Hematopoietic multipotent progenitor cell treated with erythropoietin and hydrocortisone succinate and interleukin-3 and kit ligand, for 6 days (in vitro differentiated cells): ENCODE results near the gene ZNF609.

Experiments used
- DNase-seq: peaks from one replicate; pipeline ENCODE4 v3.0.0-alpha.2; 2015

ZNF609 gene

GRCh38 chr15:64460206-64460723, at the start of gene ZNF609:
Gene ZNF609 (plus strand): TSS chr15:64460578. CDS start chr15:64499420, 38,842 bp downstream.
- peak; percentile 92 for DNase-seq

GRCh38 chr15:64412216-64412615, 48.2 kb upstream of the ZNF609 start:
- no peak for DNase-seq

- no peak for DNase-seq
These were observed 37.7 kb upstream of the ZNF609 start for GRCh38 chr15:64422697-64423096.

DNA sequence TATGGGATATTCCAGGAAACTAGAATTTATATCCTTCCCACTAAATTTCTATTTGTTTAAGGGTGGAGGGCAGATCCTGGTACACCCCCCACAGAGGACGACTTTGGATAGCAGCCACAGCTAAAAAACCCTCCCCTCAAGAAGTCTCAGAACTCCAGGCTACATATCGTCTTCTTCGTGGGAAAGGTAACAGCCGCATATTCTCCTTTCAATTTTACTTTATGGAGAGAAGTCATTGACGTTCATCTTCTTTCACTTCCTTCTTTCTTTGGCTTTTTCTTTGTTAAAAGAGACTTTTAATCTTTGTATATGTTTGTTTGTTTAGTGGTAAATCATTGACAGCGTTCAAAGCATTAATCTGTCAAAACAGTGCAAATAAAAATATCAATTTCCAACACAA, 36.4 kb upstream of the ZNF609 start:
- DNase-seq: no peak

- DNase-seq: no peak
These were observed 35.2 kb upstream of the ZNF609 start for GRCh38 chr15:64425221-64425620.

DNA sequence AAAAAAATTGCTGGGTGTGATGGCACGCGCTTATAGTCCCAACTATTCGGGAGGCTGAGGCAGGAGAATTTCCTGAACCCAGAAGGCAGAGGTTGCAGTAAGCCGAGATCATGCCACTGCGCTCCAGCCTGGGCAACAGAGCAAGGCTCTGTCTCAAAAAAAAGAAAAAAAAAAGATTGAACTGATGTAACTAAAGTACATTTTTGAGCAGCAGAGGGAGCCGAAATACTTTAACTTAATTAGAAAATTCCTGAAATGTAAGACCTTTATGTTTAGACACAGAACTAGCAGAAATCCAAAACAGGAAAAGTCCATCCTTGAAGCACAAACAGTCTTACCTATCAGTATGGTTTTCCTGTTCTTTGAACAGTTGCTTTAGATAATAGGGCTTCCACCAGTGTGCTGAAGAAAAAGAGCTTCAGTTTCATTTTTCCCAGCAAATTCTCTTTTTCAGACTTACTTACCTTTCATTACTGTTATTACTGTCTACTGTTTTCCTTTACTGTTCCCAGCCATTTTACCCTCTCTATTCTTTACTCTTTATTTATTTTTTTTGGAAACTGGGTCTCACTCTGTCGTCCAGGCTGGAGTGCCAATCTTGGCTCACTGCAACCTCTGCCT, 33.4 kb upstream of the ZNF609 start:
- DNase-seq: peak; percentile 53

GRCh38 chr15:64429448-64429847, 30.9 kb upstream of the ZNF609 start:
- peak; percentile 17 for DNase-seq

DNA sequence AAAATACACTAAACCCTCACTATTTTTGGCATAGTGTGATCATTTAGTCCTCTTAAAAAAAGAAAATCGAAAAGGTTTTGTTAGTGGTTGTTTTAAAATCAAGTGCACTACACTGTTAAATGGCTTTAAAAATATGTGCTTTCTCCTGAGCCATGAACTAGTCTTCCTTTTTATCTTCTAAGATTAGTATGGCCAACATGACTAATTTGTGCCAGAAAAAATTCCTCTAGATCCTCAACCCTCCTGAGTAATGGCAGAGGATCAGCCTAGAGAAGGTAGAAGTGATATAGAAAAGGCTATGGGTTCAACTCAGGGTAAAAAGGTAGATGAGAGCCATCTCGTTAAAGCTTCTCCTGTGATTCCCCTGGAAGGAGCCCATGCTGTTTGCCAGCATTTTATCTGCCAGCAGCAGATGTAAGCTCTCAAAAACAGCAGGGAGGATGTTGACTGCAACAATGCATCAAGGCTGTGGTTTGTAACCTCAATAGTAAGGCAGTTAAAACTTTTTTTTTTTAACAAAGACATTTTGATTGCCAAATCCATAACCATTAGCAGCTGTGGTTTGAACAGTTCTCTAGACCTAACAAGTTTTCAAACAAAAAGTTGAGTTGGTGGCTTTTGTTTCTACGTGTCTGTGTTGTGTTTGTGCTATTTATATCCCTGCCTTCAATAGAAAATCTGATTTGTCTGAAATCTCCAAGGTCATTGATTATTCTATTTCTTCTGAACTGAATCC, 30.2 kb upstream of the ZNF609 start:
- peak; percentile 94 for DNase-seq

- DNase-seq: no peak
These were observed 22.4 kb upstream of the ZNF609 start for GRCh38 chr15:64437982-64438381.

DNA sequence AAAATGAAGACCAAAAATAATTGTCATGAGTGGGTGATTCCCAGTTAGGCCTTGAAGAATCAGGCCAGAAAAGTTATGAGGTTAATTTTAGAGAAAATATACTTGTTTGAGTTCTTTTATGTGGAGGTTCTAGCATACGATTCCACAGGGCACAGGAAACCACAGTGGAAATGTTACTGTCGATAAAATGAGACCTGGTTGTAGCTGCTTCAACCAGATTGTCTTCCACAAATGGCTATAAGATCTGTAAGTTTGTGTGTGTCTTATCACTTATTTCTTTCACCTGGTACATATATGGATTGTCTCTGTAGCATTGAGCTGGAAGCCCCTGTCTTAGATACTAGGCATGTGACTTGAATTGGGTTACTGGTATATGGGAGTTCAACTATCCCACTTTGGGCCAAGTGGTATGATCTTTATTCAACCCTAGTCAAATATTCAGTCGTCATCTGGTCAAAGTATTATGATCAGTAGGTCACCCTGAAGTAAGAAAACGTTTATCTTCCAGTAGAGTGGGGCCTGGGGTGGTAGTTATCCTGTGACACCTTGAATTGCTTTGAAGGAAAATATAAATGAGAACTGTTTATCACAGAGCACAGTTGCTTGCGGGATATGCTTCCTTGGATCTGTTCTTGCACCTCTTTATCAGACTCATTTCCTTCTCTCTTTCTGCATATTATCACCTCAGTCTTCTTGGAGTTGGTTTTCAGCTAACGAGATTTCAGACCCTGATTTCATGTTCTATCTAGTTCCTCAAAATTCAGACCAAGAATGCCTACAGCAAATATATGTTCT, 21.5 kb upstream of the ZNF609 start:
- DNase-seq: peak; percentile 92

- no peak for DNase-seq
These were observed 18.5 kb upstream of the ZNF609 start for GRCh38 chr15:64441852-64442251.

DNA sequence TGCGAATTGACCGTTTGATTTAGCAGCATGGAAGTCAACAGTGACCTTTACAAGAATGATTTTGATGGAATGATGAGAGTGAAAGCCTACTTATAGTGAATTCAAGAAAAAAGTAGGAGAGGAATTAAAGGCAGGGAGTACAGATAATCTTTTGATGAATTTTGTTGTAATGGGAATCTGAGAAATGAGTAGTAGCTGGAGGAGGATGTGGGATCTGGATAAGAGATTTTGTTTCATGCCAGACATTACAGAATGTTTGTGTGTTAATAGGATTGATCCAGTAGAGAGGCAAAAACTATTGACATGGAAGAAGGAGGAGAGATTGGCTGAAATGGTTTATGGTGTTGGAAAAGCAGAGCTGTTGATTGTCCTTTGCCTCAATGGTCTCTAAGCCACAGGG, 17.4 kb upstream of the ZNF609 start:
- DNase-seq: no peak

- DNase-seq: no peak
These were observed 16.4 kb upstream of the ZNF609 start for GRCh38 chr15:64443747-64444621.

DNA sequence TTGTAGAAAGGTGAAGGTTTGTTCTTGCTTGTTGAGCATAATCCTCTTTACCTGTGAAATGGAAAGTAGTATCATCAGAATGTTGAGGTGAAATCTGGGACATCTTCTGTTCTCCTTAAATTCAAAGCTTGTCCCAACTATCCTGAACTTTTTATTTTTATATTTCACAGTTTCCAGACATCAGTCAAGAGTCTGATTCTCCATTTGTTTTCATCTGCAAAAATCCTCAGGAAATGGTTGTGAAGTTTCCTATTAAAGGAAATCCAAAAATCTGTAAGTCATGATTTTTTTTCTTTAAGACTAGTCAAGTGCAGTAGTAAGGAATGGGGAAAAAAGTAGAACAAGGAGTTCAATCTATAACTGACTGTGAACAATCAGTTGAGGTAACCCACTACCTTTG, 15.5 kb upstream of the ZNF609 start:
- no peak for DNase-seq

DNA sequence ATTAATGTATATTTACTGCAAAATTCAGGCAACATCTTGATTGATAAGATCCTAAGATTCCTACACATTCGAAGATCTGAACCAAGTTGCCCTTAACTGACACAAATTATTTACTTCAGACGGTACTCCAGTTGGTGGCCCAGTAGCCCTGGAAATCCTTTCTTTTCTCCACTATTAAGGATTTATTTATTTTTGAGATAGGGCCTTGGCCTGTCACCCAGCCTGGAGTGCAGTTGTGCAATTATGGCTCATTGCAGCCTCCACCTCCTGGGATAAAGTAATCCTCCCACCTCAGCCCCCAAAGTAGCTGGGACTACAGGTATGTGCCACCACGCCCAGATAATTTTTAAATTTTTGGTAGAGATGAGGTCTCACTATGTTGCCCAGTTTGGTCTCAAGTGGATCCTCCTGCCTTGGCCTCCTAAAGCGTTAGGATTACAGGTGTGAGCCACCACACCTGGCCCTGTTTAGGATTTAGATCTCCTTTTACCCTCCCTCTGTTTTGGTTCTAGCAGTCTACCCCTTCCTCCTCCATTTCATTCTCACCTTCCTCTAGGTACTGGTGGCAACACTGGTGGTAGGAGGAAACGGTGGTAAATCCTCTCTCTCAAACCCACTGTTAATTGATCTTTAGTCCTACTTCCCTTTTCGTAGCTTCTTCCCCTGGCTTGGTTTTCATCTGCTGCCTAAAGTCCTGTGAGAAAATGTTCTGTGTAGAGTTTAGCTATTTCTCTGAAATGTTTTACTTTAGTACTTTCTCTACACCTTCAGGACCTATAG, 12.7 kb upstream of the ZNF609 start:
- DNase-seq: no peak

DNA sequence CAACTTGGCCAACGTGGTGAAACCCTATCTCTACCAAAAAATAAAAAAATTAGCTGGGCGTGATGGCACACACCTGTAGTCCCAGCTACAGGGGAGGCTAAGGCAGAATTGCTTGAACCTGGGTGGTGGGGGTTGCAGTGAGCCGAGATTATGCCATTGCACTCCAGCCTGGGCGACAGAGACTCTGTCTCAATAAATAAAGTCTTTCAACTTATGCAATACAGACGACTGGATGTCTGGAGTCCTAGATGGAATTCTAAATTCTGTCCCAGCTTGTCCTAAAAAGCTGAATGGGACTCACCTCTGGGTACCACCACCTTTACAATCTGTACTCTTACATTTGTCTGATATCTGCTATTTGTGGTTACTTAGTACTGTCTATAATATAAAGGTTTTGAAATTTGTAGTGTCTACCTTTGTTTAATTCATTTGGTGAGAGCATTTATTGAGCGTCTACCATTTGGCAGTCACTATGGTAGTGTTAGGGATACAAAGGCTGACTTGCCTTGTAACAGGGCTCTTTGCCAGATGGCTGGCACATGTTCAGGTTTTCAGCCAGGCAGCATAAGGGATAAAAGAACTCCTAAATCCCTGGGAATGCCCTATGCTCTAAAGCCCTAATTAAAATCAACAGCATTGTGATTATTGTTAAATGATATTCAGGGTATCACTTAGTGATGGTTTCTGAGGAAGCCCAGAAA, 7.2 kb upstream of the ZNF609 start:
- no peak for DNase-seq

DNA sequence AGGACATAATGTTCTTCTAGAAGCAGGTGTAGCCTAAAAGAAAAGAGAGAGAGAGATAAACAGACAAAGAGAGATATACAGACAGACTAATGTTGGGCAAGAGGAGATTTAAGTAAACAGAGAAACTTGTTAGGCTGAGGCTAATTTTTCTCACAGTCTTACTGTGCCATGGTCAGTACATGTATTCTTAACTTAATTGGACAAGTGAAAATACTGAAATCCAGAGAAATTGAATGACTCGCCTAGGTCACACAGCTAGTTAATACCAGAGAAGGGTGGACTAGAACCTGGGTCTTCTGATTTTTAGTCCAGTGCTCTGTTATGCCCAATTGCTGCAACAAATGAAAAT, 6.7 kb upstream of the ZNF609 start:
- DNase-seq: no peak

DNA sequence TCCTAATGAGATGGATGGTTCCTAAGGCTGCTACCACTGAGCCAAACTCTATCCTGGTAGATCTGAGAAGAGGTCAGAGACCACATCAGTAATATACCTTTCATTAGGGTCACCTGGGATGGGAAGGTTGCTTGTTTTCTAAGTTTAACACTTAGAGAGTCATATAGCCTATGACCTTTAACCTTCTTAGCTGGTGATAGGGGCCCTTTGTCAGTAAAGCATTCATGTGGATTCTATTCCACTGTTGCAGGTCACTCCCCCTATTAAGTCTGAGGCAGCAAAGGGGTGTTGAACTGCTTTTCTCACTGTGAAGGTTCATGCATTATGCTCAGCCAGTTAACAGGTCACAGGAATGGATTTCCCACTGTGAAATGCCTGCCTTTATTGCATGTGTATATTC, 6.1 kb upstream of the ZNF609 start:
- no peak for DNase-seq

- peak; percentile 77 for DNase-seq
These were observed 4.4 kb upstream of the ZNF609 start for GRCh38 chr15:64455961-64456371.

- peak; percentile 39 for DNase-seq
These were observed 3.7 kb upstream of the ZNF609 start for GRCh38 chr15:64456634-64457108.
